Measurements from ENCODE around the gene LAMC2. TPM values are rescaled to one million over a fixed set of nuclear protein-coding genes. Genes with fewer than 3 reads are reported as not detected.

The LAMC2 gene
- total and polyA plus RNA-seq, 2 experiments from 2014 or later, result 1.9 to 2.7 TPM

DNA sequence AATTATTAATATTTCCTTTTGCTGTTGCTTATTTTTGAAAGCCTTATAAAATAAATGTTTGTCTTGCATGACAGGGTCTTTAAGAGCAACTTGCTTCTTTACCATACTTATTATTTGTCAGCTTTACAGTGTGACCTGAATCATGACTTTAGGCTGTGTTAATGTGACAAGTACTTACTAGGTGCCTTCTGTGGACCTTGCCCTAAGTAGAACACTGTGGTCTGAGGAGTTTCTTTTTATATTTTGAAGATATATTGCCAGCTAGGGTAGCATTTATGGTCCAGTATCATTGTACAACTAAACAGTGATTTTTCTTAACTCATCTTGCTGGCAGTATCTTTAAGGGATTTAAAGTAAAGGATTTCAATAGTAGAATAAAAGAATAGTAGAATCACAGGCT is 45.4 kb upstream of the LAMC2 start:
- DNase-seq, result no peak
- Histone ChIP-seq H3K9me2 (ENCODE audit: insufficient read depth) (no peaks in the 10 kb centered on the region), H3K4me3 (no peak overlapping the region), H3K36me3 (ENCODE audit: low read depth) (peaks cover 83% of the 10 kb centered on the region), H3K79me2 (ENCODE audit: insufficient read depth) (peaks cover 25% of the 10 kb centered on the region; the same call in 1 of the 2 replicates), H3K4me2 (ENCODE audit: unreplicated experiment) (no peak overlapping the region), H2AFZ (no peak overlapping the region), H3K27ac (peak overlapping the region; percentile 1; the same call in 1 of the 2 replicates), H3K4me1 (ENCODE audit: insufficient read depth) (peaks cover 47% of the 10 kb centered on the region), H3K27me3 (replicated peaks; ENCODE audit: insufficient read depth) (no peaks in the 10 kb centered on the region), H4K20me1 (ENCODE audit: insufficient read depth) (no peaks in the 10 kb centered on the region), H3K9ac (no peak overlapping the region), H3F3A (ENCODE audit: insufficient read depth) (peaks cover 88% of the 10 kb centered on the region), H3K9me3 (ENCODE audit: low read depth) (no peaks in the 10 kb centered on the region)
- TF ChIP-seq EZH2phosphoT487 (IDR thresholded peaks at IDR 0.05; ENCODE audit: insufficient read depth, low read depth) (no peak), EZH2 (IDR thresholded peaks at IDR 0.05; ENCODE audit: insufficient read depth, poor library complexity, severe bottlenecking) (no peak)
- in situ Hi-C loops (cut with MboI), result no loop called here

DNA sequence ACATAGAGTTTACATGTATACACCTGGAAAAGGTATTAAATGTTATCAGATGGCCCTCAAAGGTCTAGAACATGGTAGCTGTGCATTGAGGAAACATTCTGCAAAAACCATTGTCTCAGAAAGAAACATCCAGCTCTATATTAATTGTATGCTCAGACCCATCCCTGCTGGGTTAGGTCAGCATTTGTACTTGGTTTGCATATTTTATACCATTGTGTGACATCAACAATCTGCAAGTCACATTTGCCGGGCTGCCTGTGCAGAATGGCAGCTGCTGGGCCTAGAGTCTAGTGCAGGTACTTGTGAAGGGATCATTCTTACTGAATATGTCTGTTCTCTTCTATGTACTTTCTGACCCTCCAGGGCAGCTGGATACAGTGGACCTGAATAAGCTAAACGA is 43.9 kb upstream of the LAMC2 start:
- Histone ChIP-seq H3K27me3 (replicated peaks; ENCODE audit: insufficient read depth) (no peaks in the 10 kb centered on the region), H3K9me2 (ENCODE audit: insufficient read depth) (no peaks in the 10 kb centered on the region), H3K36me3 (ENCODE audit: low read depth) (peaks cover 68% of the 10 kb centered on the region), H3F3A (ENCODE audit: insufficient read depth) (peaks cover 85% of the 10 kb centered on the region), H3K9me3 (ENCODE audit: low read depth) (no peaks in the 10 kb centered on the region), H3K27ac (peak overlapping the region; percentile 18; the same call in 1 of the 2 replicates), H3K4me1 (ENCODE audit: insufficient read depth) (peaks cover 32% of the 10 kb centered on the region), H3K4me3 (no peak overlapping the region), H2AFZ (no peak overlapping the region), H3K79me2 (ENCODE audit: insufficient read depth) (peaks cover 16% of the 10 kb centered on the region; the same call in 1 of the 2 replicates), H4K20me1 (ENCODE audit: insufficient read depth) (no peaks in the 10 kb centered on the region), H3K9ac (no peak overlapping the region), H3K4me2 (ENCODE audit: unreplicated experiment) (no peak overlapping the region)
- no peak for DNase-seq
- TF ChIP-seq EZH2 (IDR thresholded peaks at IDR 0.05; ENCODE audit: insufficient read depth, poor library complexity, severe bottlenecking) (no peak), EZH2phosphoT487 (IDR thresholded peaks at IDR 0.05; ENCODE audit: insufficient read depth, low read depth) (no peak)
- WGBS, 2 experiments (ENCODE audit: low coverage in 1 of 2, low lambda C conversion rate in 2 of 2, missing lambda C conversion rate in 2 of 2), result 98 to 100% methylated on average over 2 of the region's 2 CpGs
- in situ Hi-C loops (cut with MboI), result no loop called here

DNA sequence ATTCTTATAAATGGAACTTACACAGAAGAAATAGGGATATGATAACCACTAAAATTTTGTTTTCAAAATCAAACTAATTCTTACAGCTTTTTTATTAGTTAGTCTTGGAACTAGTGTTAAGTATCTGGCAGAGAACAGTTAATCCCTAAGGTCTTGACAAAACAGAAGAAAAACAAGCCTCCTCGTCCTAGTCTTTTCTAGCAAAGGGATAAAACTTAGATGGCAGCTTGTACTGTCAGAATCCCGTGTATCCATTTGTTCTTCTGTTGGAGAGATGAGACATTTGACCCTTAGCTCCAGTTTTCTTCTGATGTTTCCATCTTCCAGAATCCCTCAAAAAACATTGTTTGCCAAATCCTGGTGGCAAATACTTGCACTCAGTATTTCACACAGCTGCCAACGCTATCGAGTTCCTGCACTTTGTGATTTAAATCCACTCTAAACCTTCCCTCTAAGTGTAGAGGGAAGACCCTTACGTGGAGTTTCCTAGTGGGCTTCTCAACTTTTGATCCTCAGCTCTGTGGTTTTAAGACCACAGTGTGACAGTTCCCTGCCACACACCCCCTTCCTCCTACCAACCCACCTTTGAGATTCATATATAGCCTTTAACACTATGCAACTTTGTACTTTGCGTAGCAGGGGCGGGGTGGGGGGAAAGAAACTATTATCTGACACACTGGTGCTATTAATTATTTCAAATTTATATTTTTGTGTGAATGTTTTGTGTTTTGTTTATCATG is 42.3 kb upstream of the LAMC2 start:
- in situ Hi-C loops (cut with MboI), result no loop called here
- H2AFZ ChIP-seq, result no peak overlapping the region
- peak overlapping the region; percentile 21; the same call in 1 of the 2 replicates for H3K27ac ChIP-seq
- H3K9ac ChIP-seq, result no peak overlapping the region
- H3K79me2 ChIP-seq (ENCODE audit: insufficient read depth), result peaks cover 12% of the 10 kb centered on the region; the same call in 1 of the 2 replicates
- no peaks in the 10 kb centered on the region for H4K20me1 ChIP-seq (ENCODE audit: insufficient read depth)
- WGBS, 2 experiments (ENCODE audit: low coverage in 1 of 2, low lambda C conversion rate in 2 of 2, missing lambda C conversion rate in 2 of 2), result 56 to 58% methylated on average over 7 of the region's 7 CpGs
- no peaks in the 10 kb centered on the region for H3K9me3 ChIP-seq (ENCODE audit: low read depth)
- peaks cover 26% of the 10 kb centered on the region for H3K4me1 ChIP-seq (ENCODE audit: insufficient read depth)
- no peak for TF ChIP-seq EZH2phosphoT487 (IDR thresholded peaks at IDR 0.05; ENCODE audit: insufficient read depth, low read depth)
- no peak for TF ChIP-seq EZH2 (IDR thresholded peaks at IDR 0.05; ENCODE audit: insufficient read depth, poor library complexity, severe bottlenecking)
- H3F3A ChIP-seq (ENCODE audit: insufficient read depth), result peaks cover 86% of the 10 kb centered on the region
- no peak for DNase-seq
- no peak overlapping the region for H3K4me2 ChIP-seq (ENCODE audit: unreplicated experiment)
- H3K9me2 ChIP-seq (ENCODE audit: insufficient read depth), result no peaks in the 10 kb centered on the region
- no peaks in the 10 kb centered on the region for H3K27me3 ChIP-seq (replicated peaks; ENCODE audit: insufficient read depth)
- H3K4me3 ChIP-seq, result no peak overlapping the region
- peaks cover 58% of the 10 kb centered on the region for H3K36me3 ChIP-seq (ENCODE audit: low read depth)

DNA sequence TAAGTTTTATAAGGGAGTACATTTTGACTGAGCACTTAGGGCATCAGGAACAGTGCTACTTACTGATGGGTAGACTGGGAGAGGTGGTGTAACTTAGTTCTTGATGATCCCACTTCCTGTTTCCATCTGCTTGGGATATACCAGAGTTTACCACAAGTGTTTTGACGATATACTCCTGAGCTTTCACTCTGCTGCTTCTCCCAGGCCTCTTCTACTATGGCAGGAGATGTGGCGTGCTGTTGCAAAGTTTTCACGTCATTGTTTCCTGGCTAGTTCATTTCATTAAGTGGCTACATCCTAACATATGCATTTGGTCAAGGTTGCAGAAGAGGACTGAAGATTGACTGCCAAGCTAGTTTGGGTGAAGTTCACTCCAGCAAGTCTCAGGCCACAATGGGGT is 41.3 kb upstream of the LAMC2 start:
- TF ChIP-seq EZH2 (IDR thresholded peaks at IDR 0.05; ENCODE audit: insufficient read depth, poor library complexity, severe bottlenecking) (no peak), EZH2phosphoT487 (IDR thresholded peaks at IDR 0.05; ENCODE audit: insufficient read depth, low read depth) (no peak)

More for the DNA sequence above, 41.3 kb upstream of the LAMC2 start:
- Histone ChIP-seq H4K20me1 (ENCODE audit: insufficient read depth) (no peaks in the 10 kb centered on the region), H3K27me3 (replicated peaks; ENCODE audit: insufficient read depth) (no peaks in the 10 kb centered on the region), H3K36me3 (ENCODE audit: low read depth) (peaks cover 53% of the 10 kb centered on the region), H3K27ac (0 out of 2 replicates have a peak overlapping the region, but pooled peaks have one; percentile 7), H3K4me3 (no peak overlapping the region), H3K9me2 (ENCODE audit: insufficient read depth) (no peaks in the 10 kb centered on the region), H2AFZ (no peak overlapping the region), H3K4me2 (ENCODE audit: unreplicated experiment) (no peak overlapping the region), H3F3A (ENCODE audit: insufficient read depth) (peaks cover 80% of the 10 kb centered on the region), H3K9me3 (ENCODE audit: low read depth) (no peaks in the 10 kb centered on the region), H3K9ac (no peak overlapping the region), H3K79me2 (ENCODE audit: insufficient read depth) (0 out of 2 replicates have a peak, but pooled peaks cover 5% of the 10 kb centered on the region), H3K4me1 (ENCODE audit: insufficient read depth) (peaks cover 19% of the 10 kb centered on the region)
- in situ Hi-C loops (cut with MboI), result no loop called here
- DNase-seq, result no peak
- WGBS, 2 experiments (ENCODE audit: low coverage in 1 of 2, low lambda C conversion rate in 2 of 2, missing lambda C conversion rate in 2 of 2), result 67% methylated on average over 3 of the region's 3 CpGs
